ENCODE measurements around the gene TMCC2.
"Not testable (repeated sequence)": the region's sequence is repeated elsewhere in the genome, so short reads cannot be mapped to it uniquely, and the experiment has no call there.

TMCC2 gene

GRCh38 chr1:205275133-205275532, 47.4 kb downstream of the TMCC2 start:
- TF ChIP-seq CTCF (IDR thresholded peaks at IDR 0.05; ENCODE audit: low read depth, low read length, missing control alignments): no peak
- H3K4me3 ChIP-seq (replicated peaks; ENCODE audit: low read depth, low read length): no peak overlapping the region
- no peak for DNase-seq (ENCODE audit: extremely low read depth, low read depth)

DNA sequence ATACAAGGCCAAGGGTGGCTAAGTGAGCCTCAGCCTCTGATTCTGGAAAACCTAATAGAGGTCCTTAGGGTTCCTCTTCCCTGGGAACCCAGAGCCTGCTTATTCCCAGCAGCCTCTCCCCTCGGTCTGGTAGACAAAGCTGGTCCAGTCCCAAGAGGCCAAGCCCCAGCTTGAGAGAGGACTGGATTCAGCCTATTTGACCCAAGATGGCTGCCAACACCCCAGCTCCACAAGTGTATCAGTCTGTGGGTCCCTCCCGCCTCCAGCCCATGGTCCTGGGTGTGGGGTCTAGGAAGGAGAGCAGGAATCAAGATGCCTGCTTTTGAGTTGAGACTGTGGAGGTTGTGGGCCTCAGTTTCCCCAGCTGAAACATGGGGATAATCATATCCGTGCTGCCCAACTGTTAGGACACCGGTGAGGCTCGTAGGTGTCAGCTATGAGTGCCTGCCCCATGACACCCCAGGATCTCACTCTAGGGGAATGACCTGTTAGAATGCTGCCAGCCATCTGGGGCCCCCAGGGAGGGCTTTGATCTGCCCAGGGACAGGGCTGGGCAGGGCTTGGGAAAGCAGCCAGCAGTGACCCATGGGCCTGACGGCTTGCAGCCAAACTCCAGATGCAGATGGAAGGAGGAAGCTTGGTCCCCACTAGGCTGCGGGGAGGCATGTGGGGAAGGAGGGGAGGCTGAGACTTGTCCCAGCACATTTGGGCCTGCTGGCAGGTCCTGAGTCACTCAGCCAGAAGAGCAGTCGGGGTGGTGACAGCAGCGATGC, 48.4 kb downstream of the TMCC2 start:
- no peak overlapping the region for H3K4me3 ChIP-seq (replicated peaks; ENCODE audit: low read depth, low read length)
- TF ChIP-seq CTCF (IDR thresholded peaks at IDR 0.05; ENCODE audit: low read depth, low read length, missing control alignments): no peak

DNA sequence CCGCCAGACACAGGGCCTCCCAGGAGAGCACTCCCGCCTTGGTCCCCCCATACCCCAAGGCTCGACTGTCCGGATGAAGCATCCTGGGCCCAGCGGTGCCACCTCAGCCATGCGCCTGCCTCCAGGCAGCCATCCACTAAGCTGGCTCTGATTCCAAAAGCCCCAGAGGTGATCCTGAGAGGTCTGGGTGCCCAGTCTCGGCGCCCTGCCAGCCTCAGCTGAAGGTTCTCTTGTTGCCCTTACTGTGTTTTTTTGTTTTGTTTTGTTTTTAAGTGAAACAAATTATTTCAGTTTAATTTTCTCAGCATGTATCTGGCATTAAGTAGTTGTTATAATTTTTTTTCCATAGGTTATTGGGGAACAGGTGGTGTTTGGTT, 48.9 kb downstream of the TMCC2 start:
- no peak for TF ChIP-seq CTCF (IDR thresholded peaks at IDR 0.05; ENCODE audit: low read depth, low read length, missing control alignments)
- no peak for DNase-seq (ENCODE audit: extremely low read depth, low read depth)
- H3K4me3 ChIP-seq (replicated peaks; ENCODE audit: low read depth, low read length): no peak overlapping the region

More for the DNA sequence above, 48.4 kb downstream of the TMCC2 start:
- no peak for DNase-seq (ENCODE audit: extremely low read depth, low read depth)

GRCh38 chr1:205279986-205280385, 52.2 kb downstream of the TMCC2 start:
- H3K4me3 ChIP-seq (replicated peaks; ENCODE audit: low read depth, low read length): no peak overlapping the region
- DNase-seq (ENCODE audit: extremely low read depth, low read depth): no peak
- no peak for TF ChIP-seq CTCF (IDR thresholded peaks at IDR 0.05; ENCODE audit: low read depth, low read length, missing control alignments)

DNA sequence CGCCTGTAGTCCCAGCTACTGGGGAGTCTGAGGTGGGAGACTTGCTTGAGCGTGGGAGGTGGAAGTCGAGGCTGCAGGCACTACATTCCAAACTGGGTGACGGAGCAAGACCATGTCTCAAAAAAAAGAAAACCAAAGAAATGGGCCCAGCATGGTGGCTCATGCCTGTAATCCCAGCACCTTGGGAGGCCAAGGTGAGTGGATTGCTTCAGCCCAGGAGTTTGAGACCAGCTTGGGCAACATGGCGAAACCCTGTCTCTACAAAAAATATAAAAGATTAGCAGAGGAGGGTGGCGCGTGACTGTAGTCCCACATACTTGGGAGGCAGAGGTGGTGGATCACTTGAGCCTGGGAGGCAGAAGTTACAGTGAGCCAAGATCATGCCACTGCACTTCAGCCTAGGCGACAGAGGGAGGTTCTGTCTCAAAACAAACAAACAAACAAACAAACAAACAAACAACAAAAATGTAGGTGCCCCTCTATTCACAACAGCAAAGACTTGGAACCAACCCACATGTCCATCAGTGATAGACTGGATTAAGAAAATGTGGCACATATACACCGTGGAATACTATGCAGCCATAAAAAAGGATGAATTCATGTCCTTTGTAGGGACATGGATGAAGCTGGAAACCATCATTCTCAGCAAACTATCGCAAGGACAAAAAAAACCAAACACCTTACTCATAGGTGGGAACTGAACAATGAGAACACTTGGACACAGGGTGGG, 53.1 kb downstream of the TMCC2 start:
- not testable (repeated sequence) for H3K4me3 ChIP-seq (replicated peaks; ENCODE audit: low read depth, low read length); DNase-seq (ENCODE audit: extremely low read depth, low read depth)

- TF ChIP-seq CTCF (IDR thresholded peaks at IDR 0.05; ENCODE audit: low read depth, low read length, missing control alignments): no peak
- no peak for DNase-seq (ENCODE audit: extremely low read depth, low read depth)
- no peak overlapping the region for H3K4me3 ChIP-seq (replicated peaks; ENCODE audit: low read depth, low read length)
These were observed 55.8 kb downstream of the TMCC2 start for GRCh38 chr1:205283270-205284147.
